Smooth muscle cell of the brain vasculature (primary cell): Measurements from ENCODE around the gene AHSP.
A peak's percentile ranks its signal among the peaks of the same experiment; 100 is the strongest.
"Not testable (repeated sequence)": the region's sequence is repeated elsewhere in the genome, so short reads cannot be mapped to it uniquely, and the experiment has no call there.

Source experiments
- DNase-seq: peaks from one replicate; pipeline ENCODE4 v3.0.0-alpha.2; 2012; ENCODE audit warnings: low read depth, low spot score

AHSP gene

GRCh38 chr16:31501226-31501965 lies 26.3 kb upstream of the AHSP start:
- DNase-seq: no peak

GRCh38 chr16:31501966-31502348 lies 25.7 kb upstream of the AHSP start:
- DNase-seq: no peak

- DNase-seq: no peak
Measured at GRCh38 chr16:31502981-31503380, 24.7 kb upstream of the AHSP start.

- not testable (repeated sequence) for DNase-seq
Measured at GRCh38 chr16:31503555-31503954, 24.1 kb upstream of the AHSP start.

GRCh38 chr16:31504159-31504558 lies 23.5 kb upstream of the AHSP start:
- DNase-seq: no peak

- no peak for DNase-seq
Measured at GRCh38 chr16:31505483-31505882, 22.2 kb upstream of the AHSP start.

GRCh38 chr16:31507617-31507928 lies 20.1 kb upstream of the AHSP start:
- DNase-seq: no peak

- DNase-seq: peak; percentile 81
Measured at GRCh38 chr16:31507929-31508705, 19.6 kb upstream of the AHSP start, which contains the start of gene RUSF1. Gene RUSF1 (minus strand): TSS chr16:31508391. CDS start chr16:31508373, 18 bp downstream.

GRCh38 chr16:31508706-31509195 lies 18.9 kb upstream of the AHSP start:
- DNase-seq: peak; percentile 6

- no peak for DNase-seq
Measured at GRCh38 chr16:31513126-31513525, 14.6 kb upstream of the AHSP start.

- no peak for DNase-seq
Measured at GRCh38 chr16:31513884-31514283, 13.8 kb upstream of the AHSP start.

- no peak for DNase-seq
Measured at GRCh38 chr16:31517800-31518402, 9.8 kb upstream of the AHSP start.

- no peak for DNase-seq
Measured at GRCh38 chr16:31519759-31520431, 7.8 kb upstream of the AHSP start.

- DNase-seq: no peak
Measured at GRCh38 chr16:31521368-31521767, 6.3 kb upstream of the AHSP start.

- DNase-seq: no peak
Measured at GRCh38 chr16:31522071-31522470, 5.6 kb upstream of the AHSP start.

GRCh38 chr16:31523768-31524167 lies 3.9 kb upstream of the AHSP start:
- not testable (repeated sequence) for DNase-seq

- DNase-seq: no peak
Measured at GRCh38 chr16:31525113-31525512, 2.6 kb upstream of the AHSP start.

- DNase-seq: no peak
Measured at GRCh38 chr16:31528523-31529107, 915 bp downstream of the AHSP start.

GRCh38 chr16:31529108-31529936 lies 1.6 kb downstream of the AHSP start:
- no peak for DNase-seq

GRCh38 chr16:31529937-31530312 lies 2.2 kb downstream of the AHSP start:
- DNase-seq: no peak

- no peak for DNase-seq
Measured at GRCh38 chr16:31530405-31530804, 2.7 kb downstream of the AHSP start.
